ENCODE results near the gene AGL. TPM values are rescaled to one million over a fixed set of nuclear protein-coding genes. Genes with fewer than 3 reads are reported as not detected.
"Not testable (repeated sequence)": the region's sequence is repeated elsewhere in the genome, so short reads cannot be mapped to it uniquely, and the experiment has no call there.

Gene AGL
- total RNA-seq, 1 donor from 2014 or later = 5.8 TPM

DNA sequence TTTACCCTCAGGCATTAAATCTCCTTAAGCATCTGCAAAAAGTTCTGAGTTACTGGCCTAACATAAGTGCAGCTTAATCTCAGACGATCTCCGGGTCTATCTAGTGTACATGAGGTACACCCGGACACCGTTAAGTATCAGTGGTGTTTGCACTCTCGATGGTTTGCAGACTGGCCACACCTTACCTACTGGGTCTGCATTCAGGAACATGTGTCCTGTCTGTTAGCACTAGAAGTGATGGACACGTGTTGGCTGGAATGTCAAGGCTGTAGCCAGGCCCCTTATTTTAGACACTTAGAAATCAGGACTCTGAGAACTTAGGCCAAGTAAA, 783 bp upstream of the AGL start:
- DNase-seq (ENCODE audit: low read depth) (peak; percentile 15), FAIRE-seq (no peak)
- Histone ChIP-seq H3K36me3 (ENCODE audit: control insufficient read depth, insufficient read depth, low read length) (no peaks in the 10 kb centered on the region), H3K27me3 (ENCODE audit: control insufficient read depth, insufficient read depth, low read length) (no peaks in the 10 kb centered on the region), H3K4me3 (ENCODE audit: low read depth, low read length) (peak overlapping the region; percentile 82)
- no peak for TF ChIP-seq CTCF (IDR thresholded peaks at IDR 0.05; ENCODE audit: insufficient read depth, low read length, severe bottlenecking)

- DNase-seq (ENCODE audit: low read depth) (peak; percentile 18), FAIRE-seq (no peak)
- TF ChIP-seq CTCF (IDR thresholded peaks at IDR 0.05; ENCODE audit: insufficient read depth, low read length, severe bottlenecking) = no peak
- no peaks in the 10 kb centered on the region for H3K27me3 ChIP-seq (ENCODE audit: control insufficient read depth, insufficient read depth, low read length)
- peak overlapping the region; percentile 82 for H3K4me3 ChIP-seq (ENCODE audit: low read depth, low read length)
- no peaks in the 10 kb centered on the region for H3K36me3 ChIP-seq (ENCODE audit: control insufficient read depth, insufficient read depth, low read length)
These were observed 514 bp downstream of the AGL start for GRCh38 chr1:99850459-99851291.

DNA sequence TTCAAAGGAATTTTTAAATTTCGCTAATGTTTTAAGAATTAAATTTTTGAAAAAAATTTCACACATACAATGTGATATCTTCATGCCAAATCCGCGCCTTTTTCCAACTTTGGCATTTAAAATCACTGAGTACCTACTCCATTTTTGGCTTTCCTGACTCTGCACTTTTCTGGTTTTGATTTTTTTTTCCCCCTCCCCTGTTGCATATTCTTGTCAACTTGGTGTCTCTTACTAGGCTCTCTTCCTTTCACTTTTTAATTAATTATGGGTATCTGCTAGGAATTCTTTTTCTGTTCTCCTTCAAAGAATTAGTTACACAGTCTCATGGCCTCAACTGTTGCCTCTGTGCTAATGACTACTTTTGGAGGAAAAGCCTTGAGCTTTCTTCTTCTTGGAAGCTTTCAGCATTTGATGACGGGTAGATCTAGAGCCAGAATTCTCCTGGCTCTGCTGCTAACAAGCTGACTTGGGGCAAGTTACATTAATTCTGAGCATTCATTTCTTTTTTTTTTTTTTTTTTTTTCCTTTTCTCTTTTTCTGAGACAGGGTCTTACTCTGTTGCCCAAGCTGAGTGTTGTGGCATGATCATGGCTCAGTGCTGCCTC, 1.8 kb downstream of the AGL start:
- H3K4me3 ChIP-seq (ENCODE audit: low read depth, low read length) = no peak overlapping the region
- FAIRE-seq = no peak
- TF ChIP-seq CTCF (IDR thresholded peaks at IDR 0.05; ENCODE audit: insufficient read depth, low read length, severe bottlenecking) = no peak
- DNase-seq (ENCODE audit: low read depth) = no peak
- no peaks in the 10 kb centered on the region for H3K27me3 ChIP-seq (ENCODE audit: control insufficient read depth, insufficient read depth, low read length)
- H3K36me3 ChIP-seq (ENCODE audit: control insufficient read depth, insufficient read depth, low read length) = no peaks in the 10 kb centered on the region

DNA sequence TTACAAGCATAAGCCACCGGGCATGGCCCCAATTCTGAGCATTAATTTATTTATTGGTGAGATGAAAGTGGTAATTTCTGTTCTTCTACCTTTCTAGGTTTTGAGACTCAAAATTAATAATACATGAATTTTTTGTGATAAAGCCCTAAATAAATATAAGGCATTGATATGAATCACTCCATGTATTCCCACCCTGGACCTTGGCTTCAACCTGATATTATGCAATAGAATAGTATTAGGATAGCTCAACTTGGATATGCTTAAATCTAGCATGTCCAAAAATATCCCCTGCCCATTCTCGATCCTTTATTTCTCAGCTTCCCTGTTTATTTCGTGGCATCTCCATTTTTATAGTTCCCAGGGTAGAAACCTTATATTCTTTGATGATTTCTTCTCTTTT, 2.5 kb downstream of the AGL start:
- Histone ChIP-seq H3K27me3 (ENCODE audit: control insufficient read depth, insufficient read depth, low read length) (no peaks in the 10 kb centered on the region), H3K4me3 (ENCODE audit: low read depth, low read length) (no peak overlapping the region), H3K36me3 (ENCODE audit: control insufficient read depth, insufficient read depth, low read length) (no peaks in the 10 kb centered on the region)
- no peak for TF ChIP-seq CTCF (IDR thresholded peaks at IDR 0.05; ENCODE audit: insufficient read depth, low read length, severe bottlenecking)
- FAIRE-seq (no peak), DNase-seq (ENCODE audit: low read depth) (no peak)

GRCh38 chr1:99855914-99856450, 5.8 kb downstream of the AGL start:
- Histone ChIP-seq H3K4me3 (ENCODE audit: low read depth, low read length) (no peak overlapping the region), H3K27me3 (ENCODE audit: control insufficient read depth, insufficient read depth, low read length) (no peaks in the 10 kb centered on the region), H3K36me3 (ENCODE audit: control insufficient read depth, insufficient read depth, low read length) (no peaks in the 10 kb centered on the region)
- no peak for TF ChIP-seq CTCF (IDR thresholded peaks at IDR 0.05; ENCODE audit: insufficient read depth, low read length, severe bottlenecking)
- FAIRE-seq (no peak), DNase-seq (ENCODE audit: low read depth) (peak; percentile 17)

DNA sequence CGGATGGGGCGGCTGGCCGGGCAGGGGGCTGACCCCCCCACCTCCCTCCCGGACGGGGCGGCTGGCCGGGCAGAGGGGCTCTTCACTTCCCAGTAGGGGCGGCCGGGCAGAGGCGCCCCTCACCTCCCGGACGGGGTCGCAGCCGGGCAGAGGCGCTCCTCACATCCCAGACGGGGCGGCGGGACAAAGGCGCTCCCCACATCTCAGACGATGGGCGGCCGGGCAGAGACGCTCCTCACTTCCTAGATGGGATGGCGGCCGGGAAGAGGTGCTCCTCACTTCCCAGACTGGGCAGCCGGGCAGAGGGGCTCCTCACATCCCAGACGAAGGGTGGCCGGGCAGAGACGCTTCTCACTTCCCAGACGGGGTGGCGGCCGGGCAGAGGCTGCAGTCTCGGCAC, 6.9 kb downstream of the AGL start:
- not testable (repeated sequence) for H3K4me3 ChIP-seq (ENCODE audit: low read depth, low read length)

More for the DNA sequence above, 6.9 kb downstream of the AGL start:
- H3K36me3 ChIP-seq (ENCODE audit: control insufficient read depth, insufficient read depth, low read length); FAIRE-seq; DNase-seq (ENCODE audit: low read depth); H3K27me3 ChIP-seq (ENCODE audit: control insufficient read depth, insufficient read depth, low read length): not testable (repeated sequence)

Data from bronchial epithelial cell (primary cell).